Measurements from ENCODE around the gene GJB3.

The GJB3 gene

DNA sequence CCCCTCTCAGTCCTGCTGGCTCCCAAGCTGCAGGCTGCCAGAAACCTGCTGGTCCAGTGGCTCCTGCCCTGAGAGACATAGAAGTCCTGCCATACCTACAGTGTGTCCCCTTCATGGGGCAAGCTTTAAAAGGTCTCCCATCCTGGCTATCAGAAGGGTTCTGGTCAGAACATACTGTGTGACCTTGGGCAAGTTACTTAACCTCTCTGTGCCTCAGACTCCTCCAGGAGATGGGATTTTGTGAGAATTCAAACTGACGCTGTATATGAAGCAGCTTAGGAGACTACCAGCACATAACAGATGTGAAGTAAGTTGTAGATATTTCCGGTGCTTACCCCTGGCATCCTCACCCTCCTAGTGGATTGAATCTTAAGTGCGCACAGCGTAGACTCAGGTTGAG lies 34.9 kb upstream of the GJB3 start:
- FAIRE-seq (no peak), DNase-seq (ENCODE audit: insufficient read length, low spot score) (no peak)
- TF ChIP-seq TAF1 (IDR thresholded peaks at IDR 0.05; ENCODE audit: low read depth, low read length) (no peak), POU2F2 (IDR thresholded peaks at IDR 0.05; ENCODE audit: low read depth, low read length) (no peak), PAX5 (IDR thresholded peaks at IDR 0.05; ENCODE audit: insufficient read depth, low read length, severe bottlenecking) (no peak), POLR2A (IDR thresholded peaks at IDR 0.05; ENCODE audit: low read depth, low read length) (no peak), SPI1 (IDR thresholded peaks at IDR 0.05; ENCODE audit: low read depth, low read length) (no peak), POLR2AphosphoS5 (IDR thresholded peaks at IDR 0.05; ENCODE audit: low read depth, low read length) (no peak)

GRCh38 chr1:34746785-34747637 lies 34.0 kb upstream of the GJB3 start:
- DNase-seq (ENCODE audit: insufficient read length, low spot score): no peak
- no peak for TF ChIP-seq PAX5 (IDR thresholded peaks at IDR 0.05; ENCODE audit: insufficient read depth, low read length, severe bottlenecking)
- TF ChIP-seq POLR2AphosphoS5 (IDR thresholded peaks at IDR 0.05; ENCODE audit: low read depth, low read length): no peak
- no peak for TF ChIP-seq SPI1 (IDR thresholded peaks at IDR 0.05; ENCODE audit: low read depth, low read length)
- no peak for TF ChIP-seq POU2F2 (IDR thresholded peaks at IDR 0.05; ENCODE audit: low read depth, low read length)
- no peak for TF ChIP-seq TAF1 (IDR thresholded peaks at IDR 0.05; ENCODE audit: low read depth, low read length)
- TF ChIP-seq POLR2A (IDR thresholded peaks at IDR 0.05; ENCODE audit: low read depth, low read length): no peak
- FAIRE-seq: no peak

GRCh38 chr1:34747638-34747941 lies 33.4 kb upstream of the GJB3 start:
- no peak for TF ChIP-seq POLR2AphosphoS5 (IDR thresholded peaks at IDR 0.05; ENCODE audit: low read depth, low read length)
- TF ChIP-seq TAF1 (IDR thresholded peaks at IDR 0.05; ENCODE audit: low read depth, low read length): no peak
- TF ChIP-seq POU2F2 (IDR thresholded peaks at IDR 0.05; ENCODE audit: low read depth, low read length): no peak
- TF ChIP-seq POLR2A (IDR thresholded peaks at IDR 0.05; ENCODE audit: low read depth, low read length): no peak
- no peak for TF ChIP-seq PAX5 (IDR thresholded peaks at IDR 0.05; ENCODE audit: insufficient read depth, low read length, severe bottlenecking)
- no peak for TF ChIP-seq SPI1 (IDR thresholded peaks at IDR 0.05; ENCODE audit: low read depth, low read length)
- no peak for FAIRE-seq

DNA sequence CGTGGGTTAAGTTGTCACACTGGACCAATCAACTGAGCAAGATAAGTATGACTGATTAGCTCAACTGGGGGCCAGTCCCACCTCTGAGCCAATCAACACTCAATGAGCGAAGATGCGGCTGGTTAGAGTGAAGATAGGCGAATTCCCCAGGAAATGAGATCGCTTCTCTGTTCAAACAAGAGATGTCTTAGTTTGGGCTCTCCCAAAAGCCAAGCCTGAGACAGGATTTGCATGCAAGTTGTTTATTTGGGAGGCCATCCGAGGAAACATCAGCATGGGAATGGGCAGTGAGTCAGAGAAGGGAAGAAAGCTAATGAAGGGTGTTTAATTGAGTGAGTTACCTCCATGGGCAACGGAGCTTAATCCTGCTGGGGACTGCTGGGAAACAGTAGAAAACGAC lies 31.0 kb upstream of the GJB3 start:
- DNase-seq (ENCODE audit: insufficient read length, low spot score): no peak
- no peak for FAIRE-seq
- TF ChIP-seq TAF1 (IDR thresholded peaks at IDR 0.05; ENCODE audit: low read depth, low read length) (no peak), POU2F2 (IDR thresholded peaks at IDR 0.05; ENCODE audit: low read depth, low read length) (no peak), POLR2A (IDR thresholded peaks at IDR 0.05; ENCODE audit: low read depth, low read length) (no peak), PAX5 (IDR thresholded peaks at IDR 0.05; ENCODE audit: insufficient read depth, low read length, severe bottlenecking) (no peak), POLR2AphosphoS5 (IDR thresholded peaks at IDR 0.05; ENCODE audit: low read depth, low read length) (no peak), SPI1 (IDR thresholded peaks at IDR 0.05; ENCODE audit: low read depth, low read length) (no peak)

More at GRCh38 chr1:34747638-34747941, 33.4 kb upstream of the GJB3 start:
- DNase-seq (ENCODE audit: insufficient read length, low spot score): no peak

GRCh38 chr1:34750610-34751009 lies 30.4 kb upstream of the GJB3 start:
- DNase-seq (ENCODE audit: insufficient read length, low spot score) (no peak), FAIRE-seq (no peak)
- no peak for TF ChIP-seq TAF1 (IDR thresholded peaks at IDR 0.05; ENCODE audit: low read depth, low read length)

DNA sequence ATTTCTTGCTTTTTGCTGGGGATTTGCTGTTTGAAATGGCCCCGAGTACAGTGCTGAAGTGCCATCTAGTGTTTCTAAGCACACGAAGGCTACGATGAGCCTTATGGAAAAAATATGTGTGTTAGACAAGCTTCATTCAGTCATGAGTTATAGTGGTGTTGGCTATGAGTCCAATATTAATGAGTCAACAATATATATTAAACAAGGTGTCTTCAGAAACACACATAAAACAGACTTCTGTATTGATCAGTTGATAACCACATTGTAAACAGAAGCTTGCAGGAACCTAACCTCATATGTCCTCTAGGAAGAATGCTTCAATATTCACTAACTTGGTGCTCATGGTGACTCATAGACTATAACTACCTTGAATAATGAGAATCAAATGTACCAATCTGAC lies 27.9 kb upstream of the GJB3 start:
- TF ChIP-seq POLR2A (IDR thresholded peaks at IDR 0.05; ENCODE audit: low read depth, low read length) (no peak), POLR2AphosphoS5 (IDR thresholded peaks at IDR 0.05; ENCODE audit: low read depth, low read length) (no peak), POU2F2 (IDR thresholded peaks at IDR 0.05; ENCODE audit: low read depth, low read length) (no peak), TAF1 (IDR thresholded peaks at IDR 0.05; ENCODE audit: low read depth, low read length) (no peak), PAX5 (IDR thresholded peaks at IDR 0.05; ENCODE audit: insufficient read depth, low read length, severe bottlenecking) (no peak), SPI1 (IDR thresholded peaks at IDR 0.05; ENCODE audit: low read depth, low read length) (no peak)
- FAIRE-seq: no peak
- DNase-seq (ENCODE audit: insufficient read length, low spot score): no peak

DNA sequence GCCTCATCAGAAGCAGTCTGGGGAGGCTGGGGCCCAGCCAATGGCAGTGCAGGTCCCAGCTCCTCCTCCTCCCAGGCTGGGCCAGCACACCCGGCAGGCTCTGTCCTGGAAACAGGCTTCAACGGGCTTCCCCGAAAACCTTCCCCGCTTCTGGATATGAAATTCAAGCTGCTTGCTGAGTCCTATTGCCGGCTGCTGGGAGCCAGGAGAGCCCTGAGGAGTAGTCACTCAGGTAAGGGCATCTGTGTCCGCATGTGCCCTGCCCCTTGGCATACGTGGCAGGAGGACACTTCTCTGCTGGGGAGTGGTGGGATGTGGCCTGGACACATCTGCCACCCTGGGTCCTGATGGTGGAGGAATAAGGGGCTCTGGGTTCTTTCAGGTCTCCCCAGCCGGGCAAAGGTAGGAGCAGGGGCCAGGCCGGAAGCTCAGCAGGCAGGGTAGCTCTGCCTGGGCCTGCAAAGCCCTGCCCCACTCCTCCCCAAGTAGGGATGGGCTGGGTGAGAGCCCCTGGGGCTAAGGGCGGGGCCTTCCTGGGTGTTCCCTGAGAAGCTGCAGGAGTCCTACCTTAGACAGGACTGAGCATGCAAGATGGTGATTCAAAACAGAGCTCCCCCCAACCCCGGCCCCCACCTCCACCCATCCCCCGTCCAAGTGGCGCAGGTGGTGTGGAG lies 25.9 kb upstream of the GJB3 start, which contains the start of gene GJB5:
Gene GJB5, plus strand, starts transcription at position 84 of the 674 bp plus-strand sequence. CDS start 2,284 bp downstream, outside the sequence.
- TF ChIP-seq POLR2A (IDR thresholded peaks at IDR 0.05; ENCODE audit: low read depth, low read length) (no peak), POLR2AphosphoS5 (IDR thresholded peaks at IDR 0.05; ENCODE audit: low read depth, low read length) (no peak), SPI1 (IDR thresholded peaks at IDR 0.05; ENCODE audit: low read depth, low read length) (no peak), TAF1 (IDR thresholded peaks at IDR 0.05; ENCODE audit: low read depth, low read length) (no peak), POU2F2 (IDR thresholded peaks at IDR 0.05; ENCODE audit: low read depth, low read length) (no peak), PAX5 (IDR thresholded peaks at IDR 0.05; ENCODE audit: insufficient read depth, low read length, severe bottlenecking) (no peak)
- FAIRE-seq: no peak
- DNase-seq (ENCODE audit: insufficient read length, low spot score): no peak

GRCh38 chr1:34755961-34756360 lies 25.1 kb upstream of the GJB3 start:
- TF ChIP-seq POU2F2 (IDR thresholded peaks at IDR 0.05; ENCODE audit: low read depth, low read length) (no peak), POLR2A (IDR thresholded peaks at IDR 0.05; ENCODE audit: low read depth, low read length) (no peak), TAF1 (IDR thresholded peaks at IDR 0.05; ENCODE audit: low read depth, low read length) (no peak), POLR2AphosphoS5 (IDR thresholded peaks at IDR 0.05; ENCODE audit: low read depth, low read length) (no peak), SPI1 (IDR thresholded peaks at IDR 0.05; ENCODE audit: low read depth, low read length) (no peak), PAX5 (IDR thresholded peaks at IDR 0.05; ENCODE audit: insufficient read depth, low read length, severe bottlenecking) (no peak)
- no peak for FAIRE-seq
- DNase-seq (ENCODE audit: insufficient read length, low spot score): no peak

DNA sequence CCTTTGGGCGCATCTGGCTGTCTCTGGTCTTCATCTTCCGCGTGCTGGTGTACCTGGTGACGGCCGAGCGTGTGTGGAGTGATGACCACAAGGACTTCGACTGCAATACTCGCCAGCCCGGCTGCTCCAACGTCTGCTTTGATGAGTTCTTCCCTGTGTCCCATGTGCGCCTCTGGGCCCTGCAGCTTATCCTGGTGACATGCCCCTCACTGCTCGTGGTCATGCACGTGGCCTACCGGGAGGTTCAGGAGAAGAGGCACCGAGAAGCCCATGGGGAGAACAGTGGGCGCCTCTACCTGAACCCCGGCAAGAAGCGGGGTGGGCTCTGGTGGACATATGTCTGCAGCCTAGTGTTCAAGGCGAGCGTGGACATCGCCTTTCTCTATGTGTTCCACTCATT lies 23.6 kb upstream of the GJB3 start:
- DNase-seq (ENCODE audit: insufficient read length, low spot score): no peak
- TF ChIP-seq POLR2A (IDR thresholded peaks at IDR 0.05; ENCODE audit: low read depth, low read length) (no peak), POLR2AphosphoS5 (IDR thresholded peaks at IDR 0.05; ENCODE audit: low read depth, low read length) (no peak), SPI1 (IDR thresholded peaks at IDR 0.05; ENCODE audit: low read depth, low read length) (no peak), TAF1 (IDR thresholded peaks at IDR 0.05; ENCODE audit: low read depth, low read length) (no peak), POU2F2 (IDR thresholded peaks at IDR 0.05; ENCODE audit: low read depth, low read length) (no peak), PAX5 (IDR thresholded peaks at IDR 0.05; ENCODE audit: insufficient read depth, low read length, severe bottlenecking) (no peak)
- FAIRE-seq: no peak
